Activated T-cell treated with anti-CD3 and anti-CD28 coated beads, Interleukin-2, amount 50 U/mL, for 1 hour (primary cell): ENCODE measurements around the gene SPEN.
A peak's percentile ranks its signal among the peaks of the same experiment; 100 is the strongest.
"Not testable (repeated sequence)": the region's sequence is repeated elsewhere in the genome, so short reads cannot be mapped to it uniquely, and the experiment has no call there.

ENCODE experiments used
- DNase-seq: peaks from one replicate; pipeline ENCODE4 v3.0.0-alpha.2; 2020

Gene SPEN

DNA sequence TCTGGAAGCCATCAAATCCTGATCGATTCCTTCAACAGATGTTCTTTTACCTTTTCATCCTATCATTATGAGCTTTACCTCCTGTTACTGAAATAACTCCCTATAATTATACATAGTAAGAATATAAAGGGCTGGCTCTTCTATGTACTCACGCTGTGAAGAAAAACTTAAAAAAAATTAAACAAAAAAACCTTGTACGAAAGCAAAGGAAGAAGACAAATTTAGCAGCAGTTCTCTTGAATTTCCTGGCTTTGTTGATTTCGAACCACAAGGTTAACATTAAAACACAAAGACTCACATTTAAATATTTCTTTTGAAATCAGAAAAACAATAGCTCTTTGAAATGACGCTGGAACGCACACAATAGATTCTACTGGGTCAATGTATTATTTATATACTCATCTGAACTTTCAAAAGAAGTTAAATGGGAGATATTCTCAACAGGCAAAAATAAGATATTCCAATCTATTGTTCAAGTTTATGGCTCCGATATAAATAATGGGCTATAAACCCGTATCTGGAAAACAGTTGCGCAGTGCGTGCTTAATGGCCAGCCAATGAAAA is 13.6 kb upstream of the SPEN start:
- no peak for DNase-seq

DNA sequence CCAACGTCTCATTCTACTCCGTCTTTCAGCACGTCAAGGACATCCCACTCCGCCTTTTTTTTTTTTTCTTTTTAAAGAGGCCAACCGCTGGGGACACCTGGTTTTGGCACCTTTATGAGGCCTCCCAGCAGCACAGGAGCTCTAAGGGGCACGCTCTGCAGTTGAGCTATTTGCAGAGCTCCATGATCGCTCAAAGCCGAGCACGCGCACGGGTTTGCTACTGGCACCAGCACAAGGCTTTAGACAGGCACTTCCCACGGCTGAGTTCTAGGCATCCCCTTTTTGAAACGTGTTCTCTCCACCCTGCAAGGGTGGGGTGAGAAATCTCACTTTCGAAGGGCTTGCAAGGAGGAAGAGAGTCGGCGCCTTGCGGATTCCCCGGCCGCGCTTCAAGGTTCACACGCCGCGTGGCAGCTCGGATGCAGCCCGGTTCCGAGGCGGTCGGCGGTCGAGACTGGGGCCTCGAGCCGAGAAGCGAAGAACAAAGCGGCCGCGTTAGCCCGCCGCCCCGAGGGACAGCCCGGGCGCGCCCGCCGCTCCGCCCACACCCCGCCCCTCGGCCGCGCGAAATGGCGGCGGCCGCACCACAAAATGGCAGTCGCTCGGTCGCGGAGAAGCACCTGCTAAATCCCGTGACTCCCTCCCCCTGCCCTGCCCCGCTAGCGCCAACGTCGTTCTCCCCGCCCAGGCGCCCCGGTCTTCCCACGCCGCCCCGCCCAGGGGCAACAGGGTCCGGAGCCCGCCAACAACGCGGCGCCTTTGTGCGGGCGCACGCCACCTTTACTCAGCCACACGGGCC is 12.9 kb upstream of the SPEN start:
- peak; percentile 89 for DNase-seq

DNA sequence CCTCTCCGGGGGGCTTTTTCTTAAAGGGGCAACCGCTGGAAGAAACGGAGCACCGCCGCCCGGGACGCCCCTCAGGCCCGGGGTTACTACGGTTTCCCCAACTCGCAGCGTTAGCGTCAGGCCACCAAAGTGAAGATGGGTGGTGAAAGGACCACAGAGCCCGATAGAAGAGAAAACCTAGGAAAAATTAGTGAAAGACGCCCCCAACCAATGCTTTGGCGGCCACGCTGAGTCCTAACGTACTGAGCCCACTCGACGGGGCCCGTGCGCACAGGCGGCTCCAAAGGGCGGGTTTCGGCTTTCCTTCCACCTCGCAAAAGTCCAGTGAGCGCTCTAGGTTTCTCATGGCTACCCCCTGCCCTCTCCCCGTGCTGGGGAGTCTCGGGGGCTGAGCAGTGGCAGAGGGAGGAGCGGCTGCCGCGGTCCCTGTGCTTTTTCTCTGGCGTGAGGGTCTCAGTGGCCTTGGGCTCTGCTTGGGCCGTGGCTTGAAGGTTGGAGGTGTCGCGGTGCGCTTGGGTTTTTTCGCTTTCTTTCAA is 12.2 kb upstream of the SPEN start:
- no peak for DNase-seq

DNA sequence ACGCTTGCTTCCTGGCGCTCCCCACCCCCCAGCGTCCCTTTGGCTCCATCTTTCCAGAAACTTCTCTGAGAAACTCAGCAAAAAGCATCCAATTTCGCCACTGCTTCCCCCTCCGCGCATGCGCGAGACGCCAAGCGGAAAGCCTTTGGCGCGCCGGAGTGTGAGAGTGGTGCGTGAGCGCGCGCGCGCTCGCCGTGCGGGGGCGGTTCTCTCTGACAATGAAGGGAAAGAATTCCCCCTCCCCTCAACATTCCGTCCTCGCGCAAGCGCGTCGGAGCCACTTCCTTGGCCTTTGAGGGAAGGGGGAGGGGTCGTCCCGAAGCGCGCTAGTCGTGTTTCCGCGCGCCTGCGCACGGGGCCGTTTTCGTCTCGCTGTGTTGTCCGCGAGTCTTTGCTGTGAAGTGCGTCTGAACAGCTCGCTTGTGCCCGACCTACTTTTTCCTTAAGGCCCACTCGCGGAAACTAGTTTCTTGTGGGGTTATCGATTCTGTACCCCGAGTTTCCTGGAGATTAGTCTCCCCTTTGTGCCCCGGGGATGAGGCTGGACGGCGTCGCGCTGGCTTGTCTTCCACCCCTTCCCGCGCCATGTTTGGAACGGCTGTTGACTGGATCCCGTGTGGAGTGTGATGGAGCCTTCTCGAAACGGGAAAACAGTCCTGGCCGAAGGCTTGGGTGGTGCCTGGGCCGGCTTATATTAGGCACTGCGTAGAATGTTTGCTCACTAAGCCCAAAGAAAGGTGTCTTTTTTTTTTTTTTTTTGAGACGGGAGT is 11.6 kb upstream of the SPEN start:
- peak; percentile 98 for DNase-seq

DNA sequence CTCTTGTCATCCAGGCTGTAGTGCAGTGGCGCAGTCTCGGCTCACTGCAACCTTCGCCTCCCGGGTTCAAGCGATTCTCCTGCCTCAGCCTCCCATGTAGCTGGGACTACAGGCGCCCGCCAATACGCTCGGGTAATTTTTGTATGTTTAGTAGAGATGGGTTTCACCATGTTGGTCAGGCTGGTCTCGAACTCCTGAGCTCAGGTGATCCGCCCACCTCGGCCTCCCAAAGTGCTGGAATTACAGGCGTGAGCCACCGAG is 11.1 kb upstream of the SPEN start:
- DNase-seq, result peak; percentile 34

DNA sequence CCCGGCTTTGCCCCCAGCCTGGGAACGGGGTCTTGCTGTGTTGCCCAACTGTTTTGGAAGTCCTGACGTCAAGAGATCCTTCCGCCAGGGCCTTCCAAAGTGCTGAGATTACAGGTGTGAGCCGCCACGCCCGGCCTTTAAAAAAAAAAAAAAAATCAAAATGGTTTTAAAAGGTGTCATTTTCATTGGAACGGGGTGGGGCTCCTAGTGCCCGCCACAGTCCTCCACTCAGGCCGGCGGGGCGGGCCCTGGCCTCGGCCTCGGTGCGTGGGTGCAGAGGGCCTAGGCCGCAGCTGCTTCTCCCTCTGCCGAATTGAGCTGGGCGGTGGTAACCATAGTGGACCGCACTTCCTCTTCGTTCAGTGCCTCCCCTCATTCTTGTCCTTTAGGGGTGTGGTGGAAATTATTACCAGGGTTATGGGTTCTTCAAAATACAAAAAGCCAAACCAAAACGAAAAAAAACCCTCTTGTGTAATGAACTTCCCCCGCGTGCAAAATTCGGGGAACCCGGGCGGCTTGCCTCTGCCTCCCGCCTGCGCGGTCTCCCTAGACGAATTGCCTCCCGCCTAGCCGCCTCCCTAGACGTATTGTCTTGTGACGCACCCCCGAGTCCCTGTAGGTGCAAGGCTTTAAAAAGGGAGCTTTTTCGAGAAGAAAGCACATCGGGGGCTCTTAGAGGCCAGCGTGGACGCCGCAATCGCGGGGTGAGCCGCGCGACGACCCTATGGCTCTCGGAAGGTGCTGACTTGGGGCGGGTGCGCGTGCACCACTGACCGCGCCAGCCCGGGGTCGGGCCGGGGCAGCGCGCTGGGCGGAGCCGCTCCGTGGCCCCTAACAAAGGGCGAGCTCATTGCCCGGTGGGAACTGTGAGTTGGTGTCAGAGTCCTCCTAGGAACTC is 10.5 kb upstream of the SPEN start:
- peak; percentile 66 for DNase-seq

DNA sequence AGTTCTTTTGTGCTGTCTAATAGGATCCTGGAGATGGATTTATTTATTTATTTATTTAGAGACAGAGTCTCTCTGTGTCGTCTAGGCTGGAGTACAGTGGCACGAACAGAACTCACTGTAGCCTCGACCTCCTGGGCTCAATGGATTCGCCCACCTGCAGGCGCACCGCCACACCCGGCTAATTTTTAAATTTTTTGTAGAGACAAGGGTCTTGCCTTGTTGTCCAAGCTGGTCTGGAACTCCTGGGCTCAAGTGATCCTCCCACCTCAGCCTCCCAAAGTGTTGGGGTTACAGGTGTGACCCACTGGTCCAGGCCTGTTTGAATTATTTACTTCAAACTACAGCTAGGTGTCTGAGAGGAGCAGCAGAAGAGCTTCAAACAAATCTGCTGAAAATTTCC is 9.6 kb upstream of the SPEN start:
- DNase-seq, result no peak

DNA sequence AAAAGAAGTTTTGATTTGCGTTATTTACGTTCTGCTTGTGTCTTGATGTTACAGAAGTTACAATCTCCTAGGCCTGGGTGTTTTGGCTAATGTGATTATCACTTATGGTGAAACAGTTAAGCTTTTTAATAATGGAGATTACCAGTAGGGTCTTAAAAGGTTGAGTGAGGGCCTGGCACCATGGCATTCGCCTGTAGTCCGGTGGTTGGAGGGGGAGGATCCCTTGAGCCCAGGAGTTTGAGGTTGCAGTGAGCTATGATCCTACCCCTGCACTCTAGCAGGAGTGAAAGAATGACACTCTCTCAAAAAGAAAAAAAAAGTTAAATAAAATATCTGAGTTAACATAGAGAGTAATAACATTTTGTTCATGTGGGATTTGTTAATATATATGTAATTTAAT is 8.8 kb upstream of the SPEN start:
- no peak for DNase-seq

DNA sequence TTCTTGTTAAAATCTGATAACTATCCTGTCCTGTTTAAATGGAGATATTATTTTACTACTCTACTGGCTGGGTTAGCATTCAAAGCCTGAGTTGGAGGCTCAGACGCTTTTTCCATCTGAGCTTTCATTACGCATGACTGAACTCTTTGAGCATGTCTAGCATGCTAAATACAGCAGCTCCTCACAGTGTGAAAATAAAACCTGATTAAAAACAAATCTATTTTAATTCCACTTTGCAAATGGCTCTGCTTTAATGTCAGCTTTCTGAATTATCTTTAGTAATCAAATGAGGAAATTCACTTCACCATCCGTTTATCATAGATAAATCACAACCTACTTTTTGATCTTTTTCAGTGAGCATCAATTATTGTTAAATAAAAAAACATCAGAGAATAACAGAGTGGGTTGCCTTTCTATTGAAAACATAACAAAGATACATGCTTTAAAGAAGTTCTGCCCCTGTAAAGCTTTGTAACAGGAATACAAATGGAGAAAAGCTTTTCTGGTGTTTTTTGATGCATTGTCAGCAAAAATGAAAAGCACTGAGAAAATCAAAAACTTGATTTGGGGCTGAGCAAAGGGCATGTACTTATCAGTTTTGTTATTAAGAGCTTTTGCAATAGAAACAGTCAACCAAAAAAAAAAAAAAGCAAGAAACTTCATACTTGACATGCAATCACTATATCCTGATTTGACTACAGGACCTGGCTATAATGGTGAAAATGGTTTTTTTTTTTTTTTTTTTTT is 3.5 kb upstream of the SPEN start:
- DNase-seq, result no peak

DNA sequence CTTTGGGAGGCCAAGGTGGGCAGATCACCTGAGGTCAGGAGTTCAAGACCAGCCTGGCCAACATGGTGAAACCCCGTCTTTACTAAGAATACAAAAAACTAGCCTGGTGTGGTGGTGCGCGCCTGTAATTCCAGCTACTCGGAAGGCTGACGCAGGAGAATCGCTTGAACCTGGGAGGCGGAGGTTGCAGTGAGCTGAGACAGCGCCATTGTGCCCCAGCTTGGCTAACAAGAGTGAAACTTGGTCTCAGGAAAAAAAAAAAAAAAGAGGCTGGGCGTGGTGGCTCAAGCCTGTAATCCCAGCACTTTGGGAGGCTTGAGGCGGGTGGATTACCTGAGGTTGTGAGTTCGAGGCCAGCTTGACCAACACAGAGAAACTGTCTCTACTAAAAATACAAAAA is 1.5 kb upstream of the SPEN start:
- not testable (repeated sequence) for DNase-seq

DNA sequence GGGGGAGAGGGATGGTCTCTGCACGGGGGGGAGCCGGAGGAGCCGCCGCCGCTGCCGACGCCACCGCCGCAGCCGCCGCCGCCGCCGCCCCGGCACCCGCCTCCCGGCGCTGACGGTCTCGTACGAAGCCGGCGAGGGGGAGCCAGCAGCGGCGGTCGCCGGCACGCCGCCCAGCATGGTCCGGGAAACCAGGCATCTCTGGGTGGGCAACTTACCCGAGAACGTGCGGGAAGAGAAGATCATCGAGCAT is 311 bp downstream of the SPEN start:
- DNase-seq, result no peak

DNA sequence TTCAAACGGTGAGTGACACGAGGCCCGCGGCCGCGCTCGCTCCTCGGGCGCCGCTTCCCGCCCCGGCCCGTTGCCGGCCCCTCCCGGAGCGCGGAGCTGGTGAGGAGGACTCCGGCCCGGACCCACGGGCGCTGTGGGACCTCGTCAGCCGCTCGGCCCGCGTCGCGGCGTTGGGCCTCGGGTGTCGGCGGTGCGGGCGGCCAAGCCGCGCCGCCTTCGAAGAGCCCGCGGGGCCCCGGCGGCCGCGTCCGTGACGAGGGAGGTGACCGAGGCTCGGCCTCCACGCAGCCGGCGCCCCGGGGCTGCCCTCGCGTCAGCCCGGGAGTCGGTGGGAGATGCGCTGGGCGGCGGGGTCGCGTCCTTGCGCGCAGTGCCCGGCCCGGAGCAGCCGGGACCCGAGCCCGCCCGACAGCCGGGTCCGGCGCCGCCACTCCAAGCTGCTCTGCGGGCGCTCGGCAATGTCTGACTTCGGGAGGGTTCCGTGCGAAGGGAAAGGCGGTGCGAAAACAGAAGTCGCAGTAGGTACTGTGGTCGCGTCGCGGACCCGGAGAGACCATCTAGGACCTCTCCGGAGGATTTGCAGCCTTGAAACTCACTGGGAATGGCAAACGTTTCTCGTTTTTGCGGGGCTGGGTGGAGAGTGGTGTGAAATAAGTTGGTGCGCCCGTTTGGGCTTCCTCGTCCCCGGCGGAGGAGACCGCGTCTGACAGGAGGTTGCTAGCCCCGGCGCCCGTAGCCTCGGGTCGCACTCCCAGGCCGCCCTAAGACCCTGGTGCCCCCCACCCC is 829 bp downstream of the SPEN start:
- peak; percentile 70 for DNase-seq

DNA sequence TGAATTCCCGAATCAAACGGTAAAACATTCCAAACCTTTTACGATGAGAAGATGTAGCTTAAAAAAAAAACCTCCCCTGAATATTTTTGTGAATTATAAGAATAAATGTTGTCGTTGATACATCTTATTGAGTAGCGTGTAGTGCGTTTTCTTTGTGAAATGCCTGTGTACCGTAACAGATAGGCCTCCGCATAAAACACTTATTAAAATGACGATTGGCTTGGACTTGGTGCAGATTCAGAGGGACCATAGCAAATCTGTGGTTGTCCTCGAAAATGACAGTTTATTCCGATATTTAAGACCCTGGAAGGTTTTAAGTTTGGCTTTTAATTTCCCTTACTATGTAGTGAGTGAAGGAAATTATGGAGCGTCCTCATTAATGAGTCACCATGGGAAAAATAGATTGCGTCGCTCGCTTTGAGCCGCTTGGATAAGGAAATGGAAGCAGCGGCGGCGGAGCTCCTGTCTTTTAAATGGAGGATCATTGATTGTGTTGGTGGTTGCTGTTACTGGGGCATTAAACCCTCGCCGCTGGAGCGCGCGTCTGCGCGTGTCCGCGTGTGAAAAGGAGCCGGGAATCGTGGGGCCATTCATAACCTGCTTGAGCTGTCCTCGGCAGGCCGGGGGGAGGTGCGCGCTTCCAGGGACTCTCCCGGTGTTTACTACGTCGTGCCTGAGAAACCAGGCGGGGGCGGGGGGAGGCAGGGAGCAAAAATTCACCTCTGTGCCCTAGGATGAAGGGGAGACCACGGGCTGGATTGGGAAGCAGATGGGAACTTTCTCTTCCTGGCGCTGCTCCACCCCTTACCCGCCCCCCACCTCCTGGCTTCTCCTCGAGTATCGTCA is 1.6 kb downstream of the SPEN start:
- peak; percentile 77 for DNase-seq

DNA sequence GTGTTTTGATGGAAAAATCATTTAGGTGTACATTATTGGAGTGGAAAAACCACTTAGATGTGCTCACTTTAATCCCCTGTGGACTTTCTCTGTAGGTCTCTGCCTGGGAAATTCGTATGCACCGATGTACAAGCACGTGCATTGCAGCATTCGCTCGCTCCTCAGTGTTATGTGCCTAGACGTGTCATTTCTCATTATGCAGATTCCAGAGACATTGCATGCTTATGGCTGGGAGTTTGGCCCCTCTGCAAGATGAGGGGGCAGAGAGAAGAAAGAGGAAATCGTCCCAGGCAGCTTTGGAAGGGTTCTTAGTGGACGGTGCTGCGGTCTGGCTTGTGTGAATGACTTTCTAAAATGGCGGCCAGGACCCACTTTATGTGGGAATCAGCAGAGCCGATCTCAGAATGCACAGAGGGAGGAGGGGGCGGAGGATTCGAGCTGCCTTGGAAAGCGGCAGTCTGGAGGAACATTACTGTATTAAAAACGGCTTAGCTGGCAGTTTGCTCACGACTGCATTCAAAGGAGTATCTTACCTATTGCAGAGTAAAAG is 2.3 kb downstream of the SPEN start:
- peak; percentile 36 for DNase-seq

DNA sequence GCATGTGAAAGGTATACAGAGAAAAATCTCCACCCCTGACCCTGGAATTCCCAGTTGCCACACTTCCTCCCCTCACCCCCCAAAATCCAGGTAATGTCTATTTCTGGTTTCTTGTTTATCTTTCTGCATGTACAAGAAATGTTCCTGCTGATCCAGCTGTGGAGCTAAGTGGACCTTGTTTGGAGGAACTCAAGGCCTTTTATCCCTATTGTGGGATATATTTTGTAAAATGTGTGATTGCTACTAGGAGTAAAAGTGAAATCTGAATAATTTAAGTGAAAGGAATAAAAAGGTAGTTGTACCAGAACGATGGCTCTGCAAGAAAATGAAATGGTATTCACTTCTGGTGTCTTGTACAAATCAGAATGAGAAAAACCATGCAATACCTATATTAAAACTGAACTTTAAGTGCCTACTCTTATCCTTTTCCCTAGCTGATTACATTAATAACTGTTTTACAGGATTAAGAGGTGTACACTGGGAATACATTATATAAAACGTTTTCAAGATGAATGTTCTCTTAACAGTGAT is 3.0 kb downstream of the SPEN start:
- no peak for DNase-seq

DNA sequence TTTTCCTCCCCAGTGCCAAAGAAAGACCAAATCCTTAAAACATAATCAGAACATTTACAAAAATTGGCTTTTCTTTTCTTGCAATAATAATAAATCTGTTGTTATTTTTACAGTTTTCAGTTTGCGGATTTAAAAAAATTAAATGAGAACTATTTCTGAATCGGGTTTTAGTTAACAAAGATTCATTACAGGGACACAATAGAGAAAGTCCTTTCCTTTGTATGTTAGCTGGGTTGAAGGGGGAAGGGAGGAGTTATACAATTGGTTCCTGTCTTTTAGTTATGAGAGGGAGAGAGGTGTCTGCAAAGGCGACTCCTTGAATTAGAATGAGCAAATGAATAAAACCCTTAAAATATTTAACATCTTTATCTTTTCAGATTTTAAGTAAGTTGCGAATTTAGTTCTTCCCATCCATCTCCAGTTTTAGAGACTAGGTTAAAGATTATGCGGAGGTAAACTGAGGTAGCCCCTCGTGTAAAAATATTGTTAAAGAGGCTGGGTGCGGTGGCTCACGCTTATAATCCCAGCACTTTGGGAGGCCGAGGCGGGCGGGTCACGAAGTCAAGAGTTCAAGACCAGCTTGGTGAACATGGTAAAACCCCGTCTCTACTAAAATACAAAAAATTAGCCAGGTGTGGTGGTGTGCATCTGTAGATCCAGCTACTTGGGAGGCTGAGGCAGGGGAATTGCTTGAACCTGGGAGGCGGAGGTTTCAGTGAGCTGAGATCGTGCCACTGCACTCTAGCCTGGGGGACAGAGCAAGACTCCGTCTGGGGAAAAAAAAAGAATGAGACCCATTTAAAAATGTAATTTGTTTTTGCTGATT is 3.9 kb downstream of the SPEN start:
- no peak for DNase-seq

DNA sequence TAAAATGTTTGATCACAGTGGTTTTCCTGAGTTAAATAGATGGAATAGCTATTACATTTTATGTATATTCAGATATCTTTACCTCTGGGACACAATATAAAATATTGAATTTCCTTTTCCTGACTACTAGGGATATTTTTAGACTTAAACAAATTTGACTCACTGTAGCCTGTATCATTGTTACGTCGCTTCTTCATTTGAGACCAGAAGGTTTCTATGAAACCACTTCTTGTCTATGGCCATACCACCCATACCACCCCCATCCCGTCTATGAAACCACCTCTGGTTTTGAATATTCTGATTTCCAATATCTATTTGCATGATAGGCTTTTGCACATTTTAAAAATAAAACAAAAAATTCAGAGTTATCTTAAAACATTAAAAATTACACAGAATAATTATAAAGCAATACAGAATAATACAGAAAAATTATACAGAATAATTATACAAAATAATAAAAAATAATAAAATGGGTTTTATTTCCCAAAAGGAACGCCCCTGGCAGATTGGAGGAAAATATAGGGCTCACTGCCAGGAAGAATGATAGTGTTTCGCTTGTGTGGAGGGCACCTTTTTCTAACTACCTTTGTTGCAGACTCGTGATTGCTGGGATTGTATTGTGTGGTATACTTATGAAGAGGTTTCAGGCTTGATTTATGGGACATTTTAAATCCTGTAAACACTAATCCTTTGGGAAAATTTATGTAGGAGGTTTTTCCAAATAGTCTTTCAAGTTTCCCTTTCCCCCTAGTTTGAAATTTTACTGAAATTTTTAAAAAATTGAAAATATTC is 4.7 kb downstream of the SPEN start:
- DNase-seq, result no peak

DNA sequence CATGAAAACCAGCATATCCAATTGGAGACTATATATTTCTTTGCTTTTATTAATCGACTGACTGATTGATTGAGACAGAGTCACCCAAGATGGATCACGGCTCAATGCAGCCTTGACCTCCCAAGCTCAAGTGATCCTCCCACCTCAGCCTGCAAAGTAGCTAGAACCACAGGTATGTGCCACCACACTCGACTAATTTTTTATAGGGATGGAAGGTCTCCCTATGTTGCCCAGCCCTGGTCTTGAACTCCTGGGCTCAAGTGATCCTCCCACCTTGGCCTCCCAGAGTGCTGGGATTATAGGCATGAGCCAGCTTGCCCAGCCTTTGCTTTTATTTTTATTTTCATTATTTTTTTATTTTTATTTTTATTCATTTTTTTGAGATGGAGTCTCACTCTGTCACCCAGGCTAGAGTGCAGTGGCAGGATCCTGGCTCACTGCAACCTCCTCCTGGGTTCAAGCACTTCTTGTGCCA is 5.4 kb downstream of the SPEN start:
- DNase-seq, result no peak
